ENCODE measurements around the gene TMEM150B.

Gene TMEM150B

DNA sequence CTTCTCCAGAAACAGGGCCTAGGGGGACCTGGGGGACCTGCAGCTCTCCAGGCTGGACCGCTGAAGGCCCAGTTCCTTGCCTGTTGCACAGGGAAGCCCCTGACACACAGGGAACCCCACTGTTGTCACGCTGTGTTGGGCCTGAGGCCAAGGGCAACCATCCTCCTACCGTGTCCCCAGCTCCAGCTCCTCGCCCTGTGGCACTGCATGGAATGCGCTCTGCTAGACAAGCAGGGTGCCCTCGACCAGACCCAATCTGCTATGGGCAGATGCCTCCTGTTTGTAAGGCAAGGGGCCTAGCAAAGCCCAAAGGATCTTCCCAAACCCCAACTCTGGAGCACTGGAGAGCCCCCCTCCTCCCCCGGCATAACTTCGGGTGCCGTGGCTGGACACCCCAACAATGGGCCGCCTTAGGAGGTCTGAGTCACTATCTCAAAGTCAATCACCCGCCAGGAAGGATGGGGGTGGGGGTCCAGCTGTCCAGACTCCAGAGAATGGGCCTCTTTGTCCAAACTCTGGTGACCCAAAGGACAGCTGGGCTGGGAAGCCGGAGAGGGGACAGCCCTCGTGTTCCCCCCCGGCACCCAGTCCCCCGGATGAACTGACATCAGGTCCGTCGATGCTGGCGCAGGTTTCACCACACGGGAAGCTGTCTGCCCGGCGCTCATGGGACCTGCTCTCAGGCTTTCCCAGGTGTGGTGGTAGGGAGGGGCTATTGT lies 37.6 kb downstream of the TMEM150B start:
- ATAC-seq (no peak), DNase-seq (no peak)
- Mint-ChIP-seq H3K27ac (no peak overlapping the region), H3K4me1 (peaks cover 15% of the 10 kb centered on the region), H3K36me3 (ENCODE audit: low read depth) (no peaks in the 10 kb centered on the region), H3K9me3 (no peaks in the 10 kb centered on the region), H3K4me3 (no peak overlapping the region), H3K27me3 (peaks cover 4% of the 10 kb centered on the region)

DNA sequence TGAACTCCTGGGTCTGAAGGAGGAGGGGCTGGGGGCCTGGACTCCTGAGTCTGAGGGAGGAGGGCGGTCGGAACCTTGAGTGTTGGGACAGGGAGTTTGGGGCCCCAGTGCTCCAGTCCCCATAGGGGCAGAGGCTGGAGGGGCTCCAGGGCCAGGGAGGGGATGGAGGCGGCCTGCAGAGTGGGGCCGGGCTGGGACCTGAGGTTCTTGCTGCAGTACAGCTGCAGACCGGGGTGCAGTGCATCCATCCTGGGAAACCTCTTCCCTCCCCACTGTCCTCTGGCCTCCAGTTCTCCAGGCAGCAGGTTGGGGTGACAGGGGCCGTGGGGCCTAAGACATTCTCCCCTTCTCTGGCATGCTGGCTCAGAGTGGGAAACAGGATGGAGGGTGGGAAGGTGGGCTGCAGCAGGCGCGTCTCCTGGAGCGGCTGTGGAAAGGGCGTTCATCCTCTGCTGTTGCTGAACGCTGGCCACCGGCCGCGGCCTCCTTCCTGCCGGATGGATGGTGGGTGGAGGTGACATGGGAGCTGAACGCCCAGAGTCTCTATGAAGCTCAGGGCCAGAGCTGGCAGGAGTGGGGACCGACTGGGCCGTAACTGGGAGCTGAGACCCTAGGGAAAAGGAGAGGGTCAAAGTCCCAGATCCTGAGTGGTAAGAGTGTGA lies 39.8 kb downstream of the TMEM150B start:
- Mint-ChIP-seq H3K36me3 (ENCODE audit: low read depth) (no peaks in the 10 kb centered on the region), H3K9me3 (no peaks in the 10 kb centered on the region), H3K4me3 (no peak overlapping the region), H3K27me3 (peaks cover 4% of the 10 kb centered on the region), H3K27ac (no peak overlapping the region), H3K4me1 (peaks cover 17% of the 10 kb centered on the region)
- DNase-seq (no peak), ATAC-seq (no peak)

DNA sequence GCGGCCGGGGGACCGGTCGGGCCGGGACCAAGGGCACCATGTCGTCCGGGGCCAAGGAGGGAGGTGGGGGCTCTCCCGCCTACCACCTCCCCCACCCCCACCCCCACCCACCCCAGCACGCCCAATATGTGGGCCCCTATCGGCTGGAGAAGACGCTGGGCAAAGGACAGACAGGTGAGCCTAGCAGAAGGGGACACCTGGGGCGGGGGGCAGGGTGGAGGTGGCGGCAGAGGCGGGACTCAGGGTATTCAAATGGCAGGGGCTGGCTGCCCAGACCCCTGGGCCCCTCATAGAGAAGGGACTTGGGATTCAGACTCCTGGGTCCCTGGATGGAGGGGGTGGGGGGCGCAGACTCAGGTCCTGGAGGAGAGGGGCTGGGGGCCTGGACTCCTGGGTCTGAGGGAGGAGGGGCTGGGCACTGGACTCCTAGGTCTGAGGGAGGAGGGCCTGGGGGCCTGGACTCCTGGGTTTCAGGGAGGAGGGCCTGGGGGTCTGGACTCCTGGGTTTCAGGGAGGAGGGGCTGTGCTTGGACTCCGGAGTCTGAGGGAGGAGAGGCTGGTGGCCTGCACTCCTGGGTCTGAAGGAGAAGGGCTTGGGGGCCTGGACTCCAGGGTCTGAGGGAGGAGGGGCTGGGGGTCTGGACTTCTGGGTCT lies 40.6 kb downstream of the TMEM150B start:
- no peak overlapping the region for H3K27ac Mint-ChIP-seq
- DNase-seq (no peak), ATAC-seq (no peak)
- no peaks in the 10 kb centered on the region for H3K9me3 Mint-ChIP-seq
- H3K27me3 Mint-ChIP-seq, result peaks cover 4% of the 10 kb centered on the region
- peaks cover 25% of the 10 kb centered on the region for H3K4me1 Mint-ChIP-seq
- no peak overlapping the region for H3K4me3 Mint-ChIP-seq
- peaks cover 1% of the 10 kb centered on the region for H3K36me3 Mint-ChIP-seq (ENCODE audit: low read depth)

DNA sequence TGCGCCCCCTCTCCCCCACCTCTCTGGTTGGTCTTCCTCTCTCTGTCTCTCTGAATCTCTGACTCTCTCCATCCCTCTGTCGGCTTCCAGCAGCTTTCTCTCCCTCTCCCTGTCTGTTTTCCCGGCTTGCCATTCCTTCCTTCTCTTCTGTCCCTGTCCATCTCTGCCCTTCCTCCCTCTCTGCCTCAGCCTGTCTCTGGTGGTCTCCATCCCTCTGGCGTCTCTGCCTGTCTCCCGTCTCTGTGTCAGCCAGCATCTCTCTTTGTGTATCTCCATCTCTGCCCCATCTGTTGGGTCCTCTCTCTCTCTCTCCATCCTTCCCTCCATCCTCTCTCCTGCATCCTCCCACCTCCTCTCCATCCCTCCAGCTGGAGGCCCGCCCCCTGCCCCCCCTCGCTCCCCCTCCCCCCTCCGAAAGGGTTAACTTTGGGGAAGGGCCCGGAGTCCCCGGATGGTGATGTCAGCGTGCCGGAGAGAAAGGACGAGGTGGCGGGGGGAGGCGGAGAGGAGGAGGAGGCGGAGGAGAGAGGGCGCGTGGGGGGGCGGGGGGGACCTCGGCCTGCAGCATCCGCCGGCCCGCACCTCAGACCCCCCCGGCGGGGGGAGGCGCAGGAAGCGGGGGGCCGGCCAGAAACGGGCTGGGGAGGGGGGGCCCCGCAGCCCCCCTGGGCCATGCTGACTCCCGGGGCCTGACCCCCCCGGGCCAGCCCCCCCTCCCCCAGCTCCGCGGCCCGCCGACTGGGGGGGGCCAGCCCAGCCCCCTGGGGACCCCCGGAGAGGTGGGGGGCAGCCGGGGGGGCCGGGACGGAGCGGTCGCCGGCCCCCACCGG lies 41.4 kb downstream of the TMEM150B start, which contains the start of gene BRSK1:
Gene BRSK1 (plus strand): TSS at position 450 of the 830 bp plus-strand sequence. CDS start 446 bp downstream, outside the sequence.
- peak within 1 kb of the TSS; percentile 5 for H3K27ac Mint-ChIP-seq
- H3K36me3 Mint-ChIP-seq (ENCODE audit: low read depth), result peaks cover 1% of the 10 kb centered on the region
- peaks cover 4% of the 10 kb centered on the region for H3K27me3 Mint-ChIP-seq

DNA sequence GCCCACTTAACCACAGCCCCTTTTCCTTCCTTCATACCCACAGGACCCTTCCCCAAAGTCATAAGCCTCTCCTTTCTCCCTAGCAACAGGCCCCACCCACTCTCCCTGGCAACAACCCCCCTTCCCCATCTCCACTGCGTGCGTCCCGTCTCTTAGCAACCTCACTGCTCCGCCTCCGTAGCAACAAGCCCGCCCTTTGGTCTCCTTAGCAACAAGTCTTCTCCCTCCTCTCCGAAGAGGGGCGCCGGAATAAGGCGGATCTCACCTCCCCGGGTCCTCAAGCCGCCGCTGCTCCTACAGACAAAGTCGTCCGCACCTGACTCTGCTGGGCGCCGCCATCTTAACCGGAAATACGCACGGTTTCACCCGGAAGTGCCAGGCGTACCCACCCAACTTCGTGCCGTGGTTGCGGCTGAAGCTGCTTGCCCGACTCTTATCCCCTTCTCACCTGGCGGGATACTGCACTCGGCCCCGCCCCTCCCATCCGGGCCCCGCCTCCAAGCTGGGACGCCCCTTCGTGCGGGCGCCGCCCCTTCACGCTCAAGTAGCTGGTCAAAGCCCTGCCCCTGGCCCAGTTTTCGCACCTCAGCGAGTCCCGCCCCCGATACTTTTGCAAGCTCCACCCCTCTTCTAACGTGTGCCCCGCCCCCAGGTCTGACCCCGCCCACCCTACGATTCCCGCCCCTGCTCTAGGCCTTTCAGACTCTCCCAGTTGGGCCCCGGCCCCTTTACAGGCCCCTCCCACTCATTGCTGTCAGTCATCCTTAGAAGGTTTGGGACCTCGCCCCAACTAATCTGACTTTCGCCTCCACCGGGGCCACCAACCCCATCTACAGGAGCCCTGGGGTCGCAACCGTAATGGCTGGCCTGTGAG lies 45.1 kb downstream of the TMEM150B start, which contains the start of gene HSPBP1:
Gene HSPBP1 (minus strand): TSS at position 341 of the 874 bp plus-strand sequence. CDS start 502 bp downstream, outside the sequence.
- H3K27me3 Mint-ChIP-seq, result peaks cover 4% of the 10 kb centered on the region
- peaks cover 17% of the 10 kb centered on the region for H3K36me3 Mint-ChIP-seq (ENCODE audit: low read depth)
- peak within 1 kb of the TSS; percentile 96 for H3K4me3 Mint-ChIP-seq
- peak; percentile 93 for ATAC-seq
- peak within 1 kb of the TSS; percentile 97 for H3K27ac Mint-ChIP-seq
- H3K4me1 Mint-ChIP-seq, result peaks cover 41% of the 10 kb centered on the region
- H3K9me3 Mint-ChIP-seq, result no peaks in the 10 kb centered on the region
- DNase-seq, result peak; percentile 96

More for the DNA sequence above, 41.4 kb downstream of the TMEM150B start, which contains the start of gene BRSK1:
- H3K4me1 Mint-ChIP-seq, result peaks cover 28% of the 10 kb centered on the region
- DNase-seq (peak; percentile 52), ATAC-seq (no peak)
- peak within 1 kb of the TSS; percentile 48 for H3K4me3 Mint-ChIP-seq
- H3K9me3 Mint-ChIP-seq, result no peaks in the 10 kb centered on the region

DNA sequence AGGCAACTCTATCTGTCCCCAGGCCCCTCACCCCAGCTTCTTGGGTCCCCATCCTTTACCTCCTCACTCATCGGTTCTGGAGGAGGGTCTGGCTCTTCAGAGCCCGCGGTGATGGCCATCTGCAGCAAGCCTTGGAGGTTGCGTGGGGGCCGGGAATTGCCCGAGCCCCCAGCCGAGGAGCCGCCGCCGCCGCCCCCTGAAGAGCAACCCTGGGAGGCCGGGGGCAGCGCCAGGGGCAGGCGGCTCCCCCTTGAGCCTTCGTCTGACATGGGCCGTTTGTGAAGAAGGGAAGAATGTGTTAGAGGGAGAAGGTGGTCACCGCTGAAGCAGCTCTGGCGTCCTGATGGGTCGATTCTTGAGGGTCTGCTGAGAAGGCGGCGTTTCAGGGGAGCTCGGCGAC lies 45.8 kb downstream of the TMEM150B start:
- no peak for ATAC-seq
- DNase-seq, result no peak
- peak overlapping the region; percentile 97 for H3K27ac Mint-ChIP-seq
- peak overlapping the region; percentile 96 for H3K4me3 Mint-ChIP-seq
- peaks cover 21% of the 10 kb centered on the region for H3K36me3 Mint-ChIP-seq (ENCODE audit: low read depth)
- no peaks in the 10 kb centered on the region for H3K9me3 Mint-ChIP-seq
- H3K27me3 Mint-ChIP-seq, result peaks cover 4% of the 10 kb centered on the region
- H3K4me1 Mint-ChIP-seq, result peaks cover 39% of the 10 kb centered on the region

DNA sequence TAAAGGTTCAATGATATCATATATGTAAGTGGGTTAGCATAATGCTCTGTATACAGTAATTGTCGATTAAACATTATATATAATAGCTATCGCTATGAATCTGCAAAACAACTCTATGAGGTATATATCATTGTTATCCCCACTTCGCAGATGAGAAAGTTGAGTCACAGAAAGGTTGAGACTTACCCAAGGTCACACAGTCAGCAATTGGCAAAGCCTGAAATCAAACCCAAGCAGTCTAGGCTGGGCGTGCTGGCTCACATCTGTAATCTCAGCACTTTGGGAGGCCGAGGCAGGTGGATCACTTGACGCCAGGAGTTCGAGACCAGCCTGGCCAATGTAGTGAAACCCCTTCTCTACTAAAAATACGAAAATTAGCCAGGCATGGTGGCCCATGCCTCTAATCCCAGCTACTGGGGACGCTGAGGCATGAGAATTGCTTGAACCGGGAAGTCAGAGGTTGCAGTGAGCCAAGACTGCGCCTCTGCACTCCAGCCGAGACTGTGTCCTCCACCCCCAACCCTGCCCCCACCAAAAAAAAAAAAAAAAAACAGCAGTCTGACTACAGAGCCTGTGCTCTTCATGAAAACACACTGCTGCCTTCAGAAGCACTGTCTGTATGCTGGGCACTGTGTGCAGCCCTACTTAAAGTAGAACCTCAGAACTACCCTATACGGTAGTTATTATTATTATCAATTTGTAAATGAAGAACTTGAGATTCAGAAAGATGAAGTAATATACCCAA lies 46.6 kb downstream of the TMEM150B start:
- peaks cover 3% of the 10 kb centered on the region for H3K27me3 Mint-ChIP-seq
- no peak for ATAC-seq
- DNase-seq, result no peak
- peaks cover 38% of the 10 kb centered on the region for H3K4me1 Mint-ChIP-seq
- peak overlapping the region; percentile 18 for H3K27ac Mint-ChIP-seq
- peak overlapping the region; percentile 96 for H3K4me3 Mint-ChIP-seq
- H3K36me3 Mint-ChIP-seq (ENCODE audit: low read depth), result peaks cover 22% of the 10 kb centered on the region
- no peaks in the 10 kb centered on the region for H3K9me3 Mint-ChIP-seq

DNA sequence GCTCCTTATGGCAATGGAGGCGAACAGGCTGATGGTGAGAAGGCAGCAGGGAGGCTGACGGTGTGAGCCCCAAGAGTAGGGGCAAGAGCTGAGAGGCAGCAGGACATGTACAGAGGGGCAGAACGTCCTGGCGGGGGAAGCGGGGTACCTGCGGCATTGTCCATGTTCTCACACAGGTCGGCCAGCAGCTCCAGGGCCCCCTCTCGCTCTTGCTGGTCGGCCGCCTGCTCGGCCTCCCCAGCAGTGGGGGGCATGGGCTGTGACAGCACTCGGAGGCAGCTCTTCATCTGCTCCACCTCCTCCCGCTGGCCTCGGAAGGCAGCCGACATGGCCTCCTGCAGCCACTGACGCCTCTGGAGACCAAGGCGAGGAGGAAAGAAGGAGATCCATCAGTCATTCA lies 47.6 kb downstream of the TMEM150B start:
- H3K36me3 Mint-ChIP-seq (ENCODE audit: low read depth), result peaks cover 28% of the 10 kb centered on the region
- H3K9me3 Mint-ChIP-seq, result no peaks in the 10 kb centered on the region
- H3K4me1 Mint-ChIP-seq, result peaks cover 30% of the 10 kb centered on the region
- H3K27ac Mint-ChIP-seq, result no peak overlapping the region
- DNase-seq (no peak), ATAC-seq (no peak)
- H3K4me3 Mint-ChIP-seq, result no peak overlapping the region
- H3K27me3 Mint-ChIP-seq, result no peaks in the 10 kb centered on the region

DNA sequence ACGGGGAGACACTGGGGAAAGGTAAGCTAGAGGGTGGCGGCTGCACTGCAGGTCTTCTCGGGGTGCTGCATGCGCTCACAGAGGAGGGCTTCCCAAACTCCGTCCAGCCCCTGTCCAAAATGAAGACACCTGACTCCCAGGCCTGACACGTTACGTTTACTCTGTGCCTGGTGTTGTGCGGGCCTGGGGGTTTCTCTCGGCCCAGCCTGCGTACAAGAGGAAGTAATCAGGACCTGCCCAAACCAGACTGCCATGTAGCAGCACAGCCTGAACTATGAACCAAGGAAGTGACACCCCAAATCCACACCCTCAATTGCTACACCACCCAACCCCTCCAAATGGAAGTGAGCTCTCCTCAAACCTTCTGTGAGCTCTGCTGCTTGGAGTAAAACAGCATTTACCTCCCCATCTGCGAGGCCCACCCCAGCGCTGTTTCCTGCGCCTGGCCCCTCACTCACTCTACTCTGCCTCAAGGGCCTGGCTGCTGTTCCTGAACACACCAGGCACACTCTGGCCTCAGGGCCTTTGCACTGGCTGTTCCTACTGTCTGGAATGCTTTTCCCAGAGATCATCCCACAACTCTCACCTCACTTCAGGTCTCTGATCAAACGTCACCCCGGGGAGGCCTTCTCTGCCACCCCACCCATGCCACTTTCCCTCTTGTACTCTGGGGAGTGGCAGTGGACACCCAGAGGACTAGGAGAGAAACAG lies 48.3 kb downstream of the TMEM150B start:
- ATAC-seq (no peak), DNase-seq (no peak)
- Mint-ChIP-seq H3K27me3 (no peaks in the 10 kb centered on the region), H3K27ac (peak overlapping the region; percentile 42), H3K4me1 (peaks cover 30% of the 10 kb centered on the region), H3K36me3 (ENCODE audit: low read depth) (peaks cover 35% of the 10 kb centered on the region), H3K4me3 (no peak overlapping the region), H3K9me3 (no peaks in the 10 kb centered on the region)

DNA sequence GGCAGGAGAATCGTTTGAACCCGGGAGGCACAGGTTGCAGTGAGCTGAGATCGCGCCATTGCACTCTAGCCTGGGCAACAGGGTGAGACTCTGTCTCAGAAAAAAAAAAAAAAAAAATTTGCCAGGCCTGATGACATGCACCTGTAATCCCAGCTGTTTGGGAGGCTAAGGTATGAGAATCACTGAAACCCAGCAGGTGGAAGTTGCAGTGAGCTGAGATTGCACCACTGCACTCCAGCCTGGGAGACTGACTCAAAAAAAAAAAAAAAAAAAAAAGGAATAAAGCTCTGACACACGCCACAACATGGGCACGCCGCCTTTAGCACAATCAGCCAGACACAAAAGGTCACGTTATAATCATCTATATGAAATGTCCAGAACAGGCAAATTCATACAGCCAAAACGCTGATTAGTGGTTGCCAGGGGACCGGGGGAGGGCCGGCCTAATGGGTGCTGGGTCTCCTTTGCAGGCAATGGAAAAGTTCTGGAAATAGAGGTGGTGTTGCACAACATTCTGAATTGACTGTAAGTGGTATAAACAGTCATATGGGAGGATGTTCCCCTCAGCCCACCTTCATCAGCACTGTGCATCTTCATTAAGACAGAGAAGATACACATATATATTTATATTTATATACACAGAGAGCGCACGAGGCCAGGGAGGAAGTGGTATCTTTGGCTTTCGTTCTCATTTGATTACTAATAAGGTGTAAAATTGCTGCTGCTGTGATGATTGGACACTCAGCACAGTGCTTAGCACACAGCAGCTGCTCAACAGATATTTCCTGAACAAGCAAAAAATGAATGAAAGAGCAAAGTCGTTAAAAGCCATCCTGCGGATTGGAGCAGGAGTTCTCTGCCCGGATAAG lies 49.1 kb downstream of the TMEM150B start:
- Mint-ChIP-seq H3K4me1 (peaks cover 30% of the 10 kb centered on the region), H3K27me3 (no peaks in the 10 kb centered on the region), H3K9me3 (no peaks in the 10 kb centered on the region), H3K36me3 (ENCODE audit: low read depth) (peaks cover 35% of the 10 kb centered on the region), H3K27ac (no peak overlapping the region), H3K4me3 (no peak overlapping the region)
- ATAC-seq (no peak), DNase-seq (no peak)

DNA sequence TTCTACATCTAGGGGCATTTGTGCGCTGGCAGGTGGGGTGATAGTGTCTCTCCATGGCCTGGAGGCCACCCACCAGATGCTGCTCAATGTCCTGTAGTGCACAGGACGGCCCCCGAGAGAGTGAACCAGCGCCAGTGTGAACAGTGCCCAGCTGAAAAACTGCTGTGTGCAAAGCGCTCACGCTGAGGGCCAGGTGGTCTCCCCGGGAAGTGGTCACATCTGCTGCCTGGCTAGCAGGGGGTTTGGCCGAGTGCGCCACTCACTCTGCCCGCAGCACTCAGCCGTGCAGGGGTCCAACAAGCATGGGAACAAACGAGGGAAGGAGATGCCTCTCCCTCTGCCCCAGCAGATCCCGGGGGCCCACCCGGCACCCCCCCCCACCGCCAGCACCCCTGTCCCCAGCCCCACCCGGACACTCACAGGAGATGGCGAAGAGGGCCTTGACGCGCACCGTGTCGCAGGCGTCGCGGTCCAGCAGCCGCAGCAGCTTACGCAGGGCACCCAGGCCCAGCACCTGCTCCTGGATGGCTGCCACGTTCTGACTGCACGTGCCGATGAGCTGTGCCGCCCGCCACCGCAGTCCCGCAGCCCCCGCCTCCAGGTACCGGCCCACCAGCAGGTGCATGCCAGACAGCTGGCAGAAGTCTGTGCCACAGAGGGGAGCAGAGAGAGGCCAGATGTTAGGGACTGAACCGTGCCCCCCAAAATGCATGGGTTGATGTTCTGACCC lies 51.0 kb downstream of the TMEM150B start:
- H3K4me1 Mint-ChIP-seq, result peaks cover 16% of the 10 kb centered on the region
- H3K4me3 Mint-ChIP-seq, result no peak overlapping the region
- DNase-seq (no peak), ATAC-seq (no peak)
- no peaks in the 10 kb centered on the region for H3K27me3 Mint-ChIP-seq
- H3K36me3 Mint-ChIP-seq (ENCODE audit: low read depth), result peaks cover 46% of the 10 kb centered on the region
- H3K9me3 Mint-ChIP-seq, result no peaks in the 10 kb centered on the region
- H3K27ac Mint-ChIP-seq, result no peak overlapping the region
